ENCODE results near the gene SYK. TPM values are rescaled to one million over a fixed set of nuclear protein-coding genes. Genes with fewer than 3 reads are reported as not detected.

Gene SYK
- total RNA-seq, 4 donors from 2014 or later: 17.9 to 26.2 (median 23.2) TPM

DNA sequence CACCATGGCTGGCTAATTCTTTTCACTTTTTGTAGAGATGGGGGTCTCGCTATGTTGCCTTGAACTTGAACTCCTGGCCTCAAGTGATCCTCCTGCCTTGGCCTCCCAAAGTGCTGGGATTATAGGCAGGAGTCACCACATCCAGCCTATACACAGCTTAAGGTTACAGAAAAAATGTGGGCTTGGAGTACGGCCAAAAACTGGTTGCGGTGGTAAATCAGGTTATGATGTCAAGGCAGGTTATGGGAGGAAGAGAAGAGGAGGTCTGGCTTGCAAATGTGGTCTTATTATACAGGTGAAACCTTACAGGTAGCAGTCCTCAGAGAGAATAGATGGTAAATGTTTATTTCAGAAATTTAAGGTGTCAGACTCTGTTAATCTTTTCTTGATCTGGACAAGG is 30.7 kb upstream of the SYK start:
- intact Hi-C loops (cut with DNase I; ENCODE audit: low total_unique reads): loop anchor here (5.0 kb wide), 1 partner anchor 101 kb away; no protein-coding TSS in a partner anchor
- DNase-seq (ENCODE audit: low spot score in 2 of 2): no peak
- no peak for TF ChIP-seq POLR2A (IDR thresholded peaks at IDR 0.05)
- TF ChIP-seq, protein P1, sequence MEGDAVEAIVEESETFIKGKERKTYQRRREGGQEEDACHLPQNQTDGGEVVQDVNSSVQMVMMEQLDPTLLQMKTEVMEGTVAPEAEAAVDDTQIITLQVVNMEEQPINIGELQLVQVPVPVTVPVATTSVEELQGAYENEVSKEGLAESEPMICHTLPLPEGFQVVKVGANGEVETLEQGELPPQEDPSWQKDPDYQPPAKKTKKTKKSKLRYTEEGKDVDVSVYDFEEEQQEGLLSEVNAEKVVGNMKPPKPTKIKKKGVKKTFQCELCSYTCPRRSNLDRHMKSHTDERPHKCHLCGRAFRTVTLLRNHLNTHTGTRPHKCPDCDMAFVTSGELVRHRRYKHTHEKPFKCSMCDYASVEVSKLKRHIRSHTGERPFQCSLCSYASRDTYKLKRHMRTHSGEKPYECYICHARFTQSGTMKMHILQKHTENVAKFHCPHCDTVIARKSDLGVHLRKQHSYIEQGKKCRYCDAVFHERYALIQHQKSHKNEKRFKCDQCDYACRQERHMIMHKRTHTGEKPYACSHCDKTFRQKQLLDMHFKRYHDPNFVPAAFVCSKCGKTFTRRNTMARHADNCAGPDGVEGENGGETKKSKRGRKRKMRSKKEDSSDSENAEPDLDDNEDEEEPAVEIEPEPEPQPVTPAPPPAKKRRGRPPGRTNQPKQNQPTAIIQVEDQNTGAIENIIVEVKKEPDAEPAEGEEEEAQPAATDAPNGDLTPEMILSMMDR (IDR thresholded peaks at IDR 0.05): no peak

DNA sequence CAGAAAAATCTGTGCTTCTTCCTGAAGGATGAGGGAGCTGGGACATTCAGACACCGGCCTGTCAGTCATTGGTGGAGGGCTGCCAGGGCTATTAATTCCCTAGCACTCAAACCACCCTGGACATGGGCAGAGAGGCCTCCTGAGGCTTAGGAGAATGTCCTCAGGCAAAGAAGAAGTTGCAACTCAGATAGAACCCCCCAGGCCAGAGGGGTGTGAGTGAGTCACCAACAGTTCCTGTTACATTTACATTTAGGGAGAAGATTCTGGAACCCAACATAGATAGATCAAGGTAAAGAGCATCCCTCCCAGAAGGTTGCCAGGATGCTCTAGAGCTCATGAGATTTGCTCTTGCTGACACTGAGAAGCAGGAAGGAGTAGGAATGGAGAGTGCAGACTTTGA is 29.2 kb upstream of the SYK start:
- no peak for TF ChIP-seq POLR2A (IDR thresholded peaks at IDR 0.05)
- TF ChIP-seq, protein P1 (IDR thresholded peaks at IDR 0.05): no peak
- 67 to 89% methylated on average over 1 of the region's 1 CpG for WGBS, 2 donors
- peak in 1 of 2 donors; percentile 77 for DNase-seq (ENCODE audit: low spot score in 2 of 2)
- intact Hi-C loops (cut with DNase I; ENCODE audit: low total_unique reads): loop anchor here (5.0 kb wide), 1 partner anchor 100 kb away; no protein-coding TSS in a partner anchor
- H3K4me3 ChIP-seq (ENCODE audit: low read depth, poor library complexity, severe bottlenecking): no peak overlapping the region

More for the DNA sequence above, 30.7 kb upstream of the SYK start:
- no peak overlapping the region for H3K4me3 ChIP-seq (ENCODE audit: low read depth, poor library complexity, severe bottlenecking)
- WGBS, 2 donors: 58 to 65% methylated on average over 3 of the region's 3 CpGs

DNA sequence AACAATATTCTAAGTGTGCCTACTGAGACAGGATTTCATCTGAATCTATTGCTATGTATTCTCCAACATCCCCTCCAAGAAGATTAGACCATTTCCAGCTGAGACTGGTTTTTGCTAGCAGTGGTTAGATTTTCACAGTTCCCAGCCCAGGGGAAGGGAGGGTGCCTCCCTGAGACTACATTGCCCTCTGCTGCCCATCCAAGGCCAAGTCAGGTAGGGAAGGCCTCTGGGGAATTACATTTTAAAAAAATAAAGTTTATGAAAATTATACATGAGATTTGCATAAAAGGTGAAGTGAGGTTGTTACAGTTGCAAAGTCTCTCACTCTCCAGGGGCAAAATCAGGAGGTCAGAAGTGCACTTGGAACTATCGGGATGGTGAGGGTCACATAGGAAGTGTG is 28.0 kb upstream of the SYK start:
- no peak for DNase-seq (ENCODE audit: low spot score in 2 of 2)
- 85 to 90% methylated on average over 1 of the region's 1 CpG for WGBS, 2 donors
- intact Hi-C loops (cut with DNase I; ENCODE audit: low total_unique reads): loop anchor here (5.0 kb wide), 1 partner anchor 99 kb away; no protein-coding TSS in a partner anchor
- no peak for TF ChIP-seq POLR2A (IDR thresholded peaks at IDR 0.05)
- TF ChIP-seq, protein P1 (IDR thresholded peaks at IDR 0.05): no peak
- H3K4me3 ChIP-seq (ENCODE audit: low read depth, poor library complexity, severe bottlenecking): no peak overlapping the region

DNA sequence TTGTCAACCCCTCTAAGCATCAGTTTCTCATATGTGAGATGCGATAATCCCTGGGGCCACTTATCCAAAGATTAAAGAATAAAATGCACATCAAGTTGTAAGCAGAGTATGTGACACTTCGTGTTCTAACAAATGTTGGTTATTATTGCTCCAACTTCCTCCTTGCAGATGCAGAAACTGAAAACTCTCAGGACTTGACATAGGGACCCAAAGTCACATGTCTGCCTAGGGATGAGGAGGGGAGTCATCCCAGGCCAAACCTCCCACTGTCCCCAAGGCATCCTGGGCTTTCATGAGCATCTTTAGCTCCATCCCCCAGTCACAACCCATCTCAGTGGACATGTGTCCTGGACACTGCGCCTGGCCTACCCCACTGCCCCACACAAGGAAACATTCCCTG is 27.5 kb upstream of the SYK start:
- 78 to 79% methylated on average over 3 of the region's 3 CpGs for WGBS, 2 donors
- no peak overlapping the region for H3K4me3 ChIP-seq (ENCODE audit: low read depth, poor library complexity, severe bottlenecking)
- TF ChIP-seq, protein P1 (IDR thresholded peaks at IDR 0.05): no peak
- no peak for TF ChIP-seq POLR2A (IDR thresholded peaks at IDR 0.05)
- no peak for DNase-seq (ENCODE audit: low spot score in 2 of 2)
- intact Hi-C loops (cut with DNase I; ENCODE audit: low total_unique reads): loop anchor here (5.0 kb wide), 1 partner anchor 98 kb away; no protein-coding TSS in a partner anchor

DNA sequence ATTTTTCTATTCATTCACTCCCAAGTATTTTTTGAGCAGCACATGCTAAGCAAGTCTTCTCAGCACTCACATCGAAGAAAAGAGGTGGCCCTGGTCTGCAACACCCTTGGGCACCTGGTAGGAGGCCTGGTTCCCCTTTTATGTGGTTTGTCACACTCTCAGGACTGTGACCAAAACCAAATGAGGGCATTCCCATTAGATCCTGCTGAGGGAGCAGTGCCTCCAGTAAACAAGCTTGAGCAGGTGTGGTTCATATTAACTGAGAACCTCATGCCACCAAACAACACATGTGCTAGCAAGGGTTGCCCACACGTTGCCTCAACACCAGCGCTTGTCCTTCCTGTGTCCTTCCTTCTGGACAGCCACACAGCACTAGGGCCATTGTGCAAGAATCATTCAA is 26.9 kb upstream of the SYK start:
- DNase-seq (ENCODE audit: low spot score in 2 of 2): no peak
- intact Hi-C loops (cut with DNase I; ENCODE audit: low total_unique reads): loop anchor here (5.0 kb wide), 1 partner anchor 98 kb away; no protein-coding TSS in a partner anchor
- TF ChIP-seq, protein P1 (IDR thresholded peaks at IDR 0.05): no peak
- TF ChIP-seq POLR2A (IDR thresholded peaks at IDR 0.05): no peak
- WGBS, 2 donors: 63 to 74% methylated on average over 3 of the region's 3 CpGs
- no peak overlapping the region for H3K4me3 ChIP-seq (ENCODE audit: low read depth, poor library complexity, severe bottlenecking)

DNA sequence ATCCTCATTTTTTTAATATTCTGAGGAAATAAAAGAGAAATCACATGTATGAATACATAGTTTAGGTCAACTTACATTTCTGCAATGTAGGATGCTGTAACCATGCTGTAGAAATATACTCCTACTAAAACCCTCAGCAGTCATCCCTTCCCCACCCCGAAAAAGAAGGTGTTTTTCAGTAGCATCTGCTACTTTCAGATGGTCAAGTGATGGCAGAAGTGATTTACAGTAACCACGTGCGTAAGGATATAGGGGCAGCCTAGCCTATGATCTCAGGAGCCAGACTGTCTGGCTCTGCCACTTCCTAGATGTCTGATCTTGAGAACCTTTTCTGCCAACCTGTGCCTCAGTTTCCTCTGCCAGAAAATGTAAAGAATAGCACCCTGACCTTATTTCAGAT is 26.0 kb upstream of the SYK start:
- no peak for TF ChIP-seq POLR2A (IDR thresholded peaks at IDR 0.05)
- TF ChIP-seq, protein P1 (IDR thresholded peaks at IDR 0.05): no peak
- WGBS, 2 donors: 44 to 52% methylated on average over 3 of the region's 3 CpGs
- no peak overlapping the region for H3K4me3 ChIP-seq (ENCODE audit: low read depth, poor library complexity, severe bottlenecking)
- no peak for DNase-seq (ENCODE audit: low spot score in 2 of 2)
- intact Hi-C loops (cut with DNase I; ENCODE audit: low total_unique reads): no loop called here
